Putamen (tissue), 1 donor: ENCODE data around the gene CCDC158.

Source experiments
- DNase-seq: peaks from one replicate; pipeline ENCODE4 v3.0.0-alpha.2; 2016; ENCODE audit warnings: low spot score

Gene CCDC158

DNA sequence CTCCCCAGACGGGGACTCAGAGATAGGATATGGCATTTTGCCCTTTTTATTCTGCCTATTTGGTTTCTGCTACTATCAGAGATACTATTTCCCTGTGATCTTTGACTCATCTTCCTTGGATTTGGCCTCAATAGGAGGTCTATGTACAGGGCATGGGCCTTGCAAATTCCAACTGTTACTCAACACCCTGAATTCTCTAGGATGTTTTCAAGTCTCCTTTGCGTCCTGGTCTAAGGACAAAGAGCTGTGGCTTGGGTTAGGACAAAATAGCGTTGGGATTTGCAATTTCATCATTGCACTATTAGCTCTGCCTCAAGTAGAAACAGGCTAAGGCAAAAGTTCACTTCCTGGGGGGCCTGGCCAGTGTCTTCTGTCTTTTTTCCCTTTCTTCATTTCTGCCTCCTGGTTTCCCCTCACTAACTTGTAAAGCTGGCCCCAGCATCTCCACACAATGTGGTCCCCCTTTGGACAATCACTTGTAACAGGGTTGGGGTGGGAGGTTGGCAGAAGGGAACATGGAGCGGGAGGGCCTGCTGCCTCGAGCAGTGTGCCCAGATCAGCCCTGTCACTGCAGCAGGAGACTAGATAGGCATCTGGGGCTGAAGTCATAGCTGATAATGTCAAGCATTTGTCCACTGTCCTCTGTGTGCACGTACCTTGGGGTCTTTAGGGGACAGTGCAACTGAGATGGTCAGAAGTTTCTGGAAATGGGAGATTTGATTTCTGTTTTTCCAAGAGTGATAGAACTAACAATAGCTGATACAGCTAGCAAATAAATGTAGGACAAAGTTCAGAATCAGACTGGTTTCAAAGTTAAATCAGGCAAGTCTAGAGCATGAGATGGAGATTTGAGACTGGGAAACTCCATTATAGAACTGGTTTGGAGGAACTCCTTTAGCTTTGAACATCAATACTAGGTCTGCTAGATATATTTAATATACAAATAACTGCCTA lies 140.2 kb downstream of the CCDC158 start:
- DNase-seq = no peak

DNA sequence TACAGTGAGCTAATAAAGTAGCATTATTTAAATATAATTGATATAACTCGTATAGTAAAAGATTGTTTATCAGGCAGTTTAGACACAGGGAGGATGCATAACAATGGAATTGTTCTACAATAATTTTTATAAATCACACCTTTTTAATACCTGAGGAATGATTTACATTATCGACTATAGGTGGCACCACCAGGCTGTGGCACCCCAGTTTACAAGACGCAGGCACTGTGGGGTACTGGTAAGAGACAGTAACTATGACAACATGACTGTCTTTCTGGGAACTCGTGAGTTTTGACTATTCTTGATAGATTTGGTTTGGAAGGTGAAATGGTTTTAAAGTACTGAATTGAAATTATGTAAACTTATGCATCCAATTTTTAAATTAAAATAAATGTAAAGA lies 141.5 kb downstream of the CCDC158 start:
- no peak for DNase-seq

DNA sequence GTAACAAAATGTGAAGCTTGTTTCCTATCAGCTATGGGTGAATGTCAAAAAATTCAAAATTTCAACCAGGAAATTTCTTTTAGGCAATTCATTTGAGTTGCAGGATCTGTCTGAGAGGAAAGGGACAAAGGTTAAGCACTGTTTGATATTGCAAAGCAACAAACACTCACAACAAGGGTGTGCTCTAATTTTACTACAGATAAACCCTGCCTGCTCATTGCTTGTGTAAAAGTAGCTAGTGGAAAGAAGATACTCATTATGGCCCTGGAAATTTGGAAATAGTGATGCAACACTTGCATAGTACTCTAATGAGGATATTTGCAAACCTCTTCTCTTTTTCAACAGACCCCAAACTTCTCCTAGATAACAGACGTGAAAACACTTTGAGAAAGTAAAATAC lies 142.4 kb downstream of the CCDC158 start:
- DNase-seq = no peak

DNA sequence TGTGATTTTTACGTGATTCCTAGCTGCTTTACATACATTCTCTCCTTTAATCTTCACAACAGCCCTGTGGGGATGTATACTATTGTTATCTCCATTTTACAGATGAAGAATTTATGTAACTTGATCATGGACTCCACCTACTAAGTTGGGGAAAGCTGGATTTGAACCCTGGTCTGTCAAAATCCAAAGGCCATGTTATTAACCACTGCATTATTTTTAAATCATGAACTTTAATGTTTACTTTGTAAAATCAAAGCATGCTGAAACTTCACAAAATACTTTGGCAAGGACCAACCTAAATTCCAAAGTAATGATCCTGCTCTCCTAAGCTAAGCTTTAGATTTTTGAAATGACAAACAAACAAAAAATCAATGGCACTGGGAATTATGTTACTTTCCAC lies 143.3 kb downstream of the CCDC158 start:
- no peak for DNase-seq

DNA sequence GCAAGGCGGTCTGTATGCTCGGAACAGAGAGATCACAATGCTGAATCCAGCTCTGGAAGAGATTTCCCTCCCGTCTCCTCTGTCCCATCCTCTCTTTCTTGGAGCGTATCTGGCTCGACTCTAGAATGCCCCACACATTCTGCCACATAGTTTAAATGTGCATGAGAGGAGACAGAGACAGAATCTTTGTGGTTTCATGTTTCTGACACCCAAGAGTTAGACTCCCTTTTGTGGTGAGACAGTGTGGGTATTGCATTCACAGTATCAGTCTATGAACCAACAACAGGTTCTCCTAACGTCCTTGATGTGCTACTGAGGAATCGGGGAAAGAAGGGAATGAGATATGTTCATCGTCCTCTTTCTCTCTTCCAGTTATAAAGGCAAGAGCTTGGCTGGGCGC lies 144.1 kb downstream of the CCDC158 start:
- DNase-seq = no peak

DNA sequence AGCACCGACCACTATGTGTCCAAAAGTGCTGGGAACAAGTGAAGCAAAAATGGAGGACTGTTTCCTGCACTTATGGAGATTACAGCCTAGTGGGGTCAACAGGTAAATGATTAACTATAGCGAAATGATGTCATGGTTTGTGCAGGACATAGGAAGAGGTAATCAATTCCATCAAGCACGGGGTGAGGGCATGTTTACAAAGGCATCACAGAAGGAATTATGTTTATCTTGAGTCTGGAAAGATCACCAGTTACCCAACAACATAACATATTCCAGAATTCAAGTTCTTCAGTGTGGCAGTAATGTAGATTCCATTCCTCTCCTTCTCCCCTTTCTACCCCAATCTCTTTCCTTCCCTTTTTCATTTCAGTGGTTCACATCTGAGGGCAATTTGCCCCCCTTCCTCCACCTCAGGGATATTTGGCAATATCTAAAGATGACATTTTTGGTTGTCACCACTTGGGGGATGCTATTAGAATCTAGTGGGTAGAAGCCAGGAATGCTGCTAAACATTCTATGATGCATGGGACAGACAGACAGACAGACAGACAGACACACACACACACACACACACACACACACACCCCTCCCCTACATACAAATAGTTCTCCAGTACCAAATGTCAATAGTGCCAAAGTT lies 145.3 kb downstream of the CCDC158 start:
- DNase-seq = no peak

DNA sequence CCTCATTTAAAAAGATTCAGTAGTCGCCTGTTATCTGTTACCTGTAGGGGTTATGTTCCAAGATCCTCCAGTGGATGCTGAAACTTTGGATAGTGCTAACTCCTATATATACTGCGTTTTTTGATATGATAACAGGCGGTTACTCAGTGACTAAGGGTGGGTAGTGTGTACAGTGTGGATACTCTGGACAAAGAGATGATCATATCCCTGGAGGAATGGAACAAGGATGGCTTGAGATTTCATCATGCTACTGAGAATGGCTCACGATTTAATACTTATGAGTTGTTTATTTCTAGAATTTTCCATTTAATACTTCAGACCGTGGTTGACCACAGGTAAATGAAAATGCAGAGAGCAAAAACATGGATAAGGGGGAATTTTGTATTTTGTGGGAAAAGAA lies 147.9 kb downstream of the CCDC158 start:
- DNase-seq = no peak

DNA sequence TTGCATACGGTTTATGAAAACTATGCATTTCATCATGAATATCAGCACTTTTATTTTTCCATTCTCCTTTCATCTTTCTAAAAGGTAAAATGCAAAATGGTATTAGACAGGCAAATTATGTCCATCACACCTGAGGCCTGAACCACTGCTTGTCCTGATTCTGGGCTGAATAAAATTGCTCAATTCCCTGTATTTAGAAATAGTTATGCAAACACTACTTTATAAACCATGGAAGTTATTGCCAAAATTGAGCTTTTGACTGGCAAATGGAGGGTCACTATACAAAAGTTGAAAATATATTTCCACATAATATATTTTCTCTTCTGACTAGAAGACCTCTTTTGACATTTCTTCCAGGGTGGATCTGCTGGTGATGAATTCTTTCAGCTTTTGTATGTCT lies 148.4 kb downstream of the CCDC158 start:
- no peak for DNase-seq

DNA sequence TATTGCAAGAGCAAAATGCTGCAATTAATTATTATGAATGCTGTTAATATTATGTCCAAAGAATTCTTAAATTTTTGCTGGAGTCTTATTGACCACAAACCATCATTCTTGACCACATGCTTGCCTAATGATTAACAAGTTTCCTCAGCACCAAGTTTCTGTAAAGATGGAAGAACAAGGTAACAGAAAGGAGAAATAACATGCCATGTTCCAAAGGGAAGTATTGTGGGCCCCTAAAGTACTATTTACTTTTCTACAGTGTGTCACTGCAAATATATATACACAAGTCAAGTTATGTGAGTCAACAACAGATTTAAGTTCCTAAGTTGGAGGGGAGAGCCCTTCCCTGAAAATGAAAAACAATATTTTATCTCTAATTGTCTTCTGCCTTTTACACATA lies 148.9 kb downstream of the CCDC158 start:
- DNase-seq = no peak

DNA sequence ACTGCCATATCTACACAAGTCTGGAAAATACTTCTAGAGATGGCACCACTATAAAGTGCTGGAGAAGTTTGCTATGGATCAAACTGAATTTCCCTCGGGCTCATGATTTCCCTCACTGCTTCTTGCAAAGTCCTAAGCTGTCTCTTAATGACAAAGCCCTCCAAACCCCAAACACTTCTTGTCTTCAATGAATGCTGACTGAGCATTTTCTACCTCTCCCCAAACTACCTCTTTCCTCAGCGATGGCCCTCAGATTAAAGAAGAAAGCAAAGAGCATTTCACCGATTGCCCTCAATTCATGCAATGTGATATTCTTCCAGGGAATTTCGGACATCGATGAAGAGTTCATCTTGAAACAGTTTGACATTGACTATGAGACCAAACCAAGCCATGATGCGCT lies 149.7 kb downstream of the CCDC158 start:
- DNase-seq = no peak

DNA sequence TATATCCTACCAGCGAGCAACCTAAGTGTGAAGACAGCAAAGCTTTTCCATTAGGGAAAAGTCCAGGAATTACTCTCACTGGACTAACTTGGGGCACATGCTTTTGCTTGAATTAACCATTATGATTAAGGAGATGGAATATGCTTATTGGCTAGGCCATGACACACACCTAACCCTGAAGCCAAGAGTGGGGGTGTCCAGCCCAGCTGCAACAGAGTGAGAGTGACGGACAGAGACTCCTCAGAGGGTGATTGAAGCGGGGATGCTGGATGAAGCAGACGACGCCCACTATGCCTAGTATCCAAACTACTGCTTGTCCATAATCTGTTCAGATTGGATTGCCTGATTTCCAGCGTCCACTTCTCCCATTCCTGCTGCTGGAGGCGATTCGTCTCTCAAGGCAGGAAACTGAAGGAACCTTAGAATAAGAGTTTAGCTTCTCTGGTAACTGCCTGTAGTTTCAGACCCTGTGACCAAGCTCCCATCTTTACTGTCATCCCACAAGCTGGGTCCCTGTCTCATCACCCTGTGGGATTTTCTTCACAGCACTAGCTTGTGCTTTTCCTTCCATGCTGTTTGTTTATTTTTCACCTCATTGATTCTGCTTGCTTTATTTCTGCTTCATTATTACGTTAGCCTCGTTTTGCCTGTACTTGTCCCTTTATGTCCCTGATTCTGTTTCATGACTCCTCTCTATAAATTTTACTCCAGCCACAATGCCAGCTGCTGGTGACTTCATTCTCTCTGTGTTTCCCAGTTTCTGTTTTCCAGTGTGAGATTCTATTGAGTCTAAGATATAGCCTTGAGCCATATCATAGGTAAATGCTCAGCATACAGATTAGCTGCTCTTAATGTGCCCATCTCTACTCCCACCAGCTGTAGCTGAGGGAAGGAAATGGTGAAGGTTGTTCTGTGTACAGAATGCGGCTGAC lies 150.4 kb downstream of the CCDC158 start:
- DNase-seq = no peak

DNA sequence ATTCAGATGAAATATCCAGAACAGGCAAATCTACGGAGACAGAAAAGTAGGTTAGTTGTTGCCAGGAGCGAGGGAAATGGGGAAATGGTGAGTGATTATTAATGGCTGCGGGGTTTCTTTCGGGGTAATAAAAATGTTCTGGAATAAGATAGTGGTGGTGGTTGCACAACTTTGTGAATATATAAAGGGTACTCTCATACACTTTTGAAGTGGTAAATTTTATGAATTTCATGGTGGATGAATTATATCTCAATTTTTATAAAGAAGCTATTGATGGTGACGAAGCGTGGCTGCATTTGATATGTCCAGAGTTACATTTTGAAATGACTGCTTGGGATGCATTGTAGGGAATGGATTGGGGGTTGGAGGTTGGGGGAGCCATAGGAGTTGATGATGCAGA lies 153.1 kb downstream of the CCDC158 start:
- no peak for DNase-seq

DNA sequence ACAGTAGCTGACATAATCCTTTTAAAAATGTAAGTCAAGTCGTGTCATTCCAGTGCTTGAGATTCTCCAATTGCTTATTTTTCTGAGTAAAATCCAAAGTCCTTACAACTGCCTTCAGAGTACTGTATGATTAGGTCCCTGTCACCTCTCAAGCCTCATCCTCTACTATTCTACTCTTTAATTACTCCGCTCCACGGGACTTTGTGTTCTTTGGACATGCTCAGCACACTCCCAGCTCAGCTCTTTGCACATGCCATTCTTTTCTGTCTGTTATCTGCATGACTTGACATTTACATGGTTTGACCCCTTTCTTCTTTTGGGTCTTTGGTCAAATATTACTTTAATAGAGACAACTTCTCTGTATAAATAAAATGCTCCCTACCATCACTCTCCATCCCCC lies 154.3 kb downstream of the CCDC158 start:
- no peak for DNase-seq

DNA sequence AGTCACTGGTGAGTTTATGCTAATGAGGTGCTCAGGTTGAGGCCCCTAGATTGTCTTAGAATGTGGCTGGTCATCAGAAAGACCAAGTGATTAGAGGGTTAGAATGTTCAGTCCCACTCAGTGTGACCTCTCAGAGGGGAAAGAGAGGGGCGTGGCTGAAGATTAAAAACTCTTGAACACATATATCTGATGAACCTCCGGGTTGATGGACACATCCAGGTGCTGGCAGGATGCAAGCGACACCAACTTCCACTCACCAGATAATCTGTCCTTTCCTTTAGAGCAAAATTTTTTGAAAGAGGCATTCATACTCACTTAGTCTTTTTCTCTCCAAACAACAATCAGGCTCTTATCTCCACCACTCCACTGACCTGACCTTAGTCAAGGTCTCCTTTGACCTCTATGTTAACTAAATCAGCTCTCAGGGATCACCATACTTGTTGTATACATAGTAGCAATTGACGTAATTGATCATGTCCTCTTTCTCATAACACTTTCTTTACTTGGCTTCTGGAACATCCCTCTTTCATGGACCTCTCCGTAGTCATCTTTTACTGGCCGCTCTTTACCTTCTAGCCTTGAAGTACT lies 155.2 kb downstream of the CCDC158 start:
- DNase-seq = no peak
